MM.1S (cell line): ENCODE results near the gene SLC8B1.

Experiments used
- CTCF ChIP-seq: fragments of 300-600 bp; sonication (generic); IDR thresholded peaks from 2 replicates; pipeline ENCODE4 v1.5.1; 2016; ENCODE audit warnings: antibody characterized with exemption, low read length, mixed read lengths
- EZH2 ChIP-seq: fragments of 300-600 bp; sonication (generic); optimal IDR thresholded peaks from 2 replicates; pipeline ENCODE3; 2017; ENCODE audit warnings: low read depth, mild to moderate bottlenecking, antibody characterized with exemption, low read length, mixed read lengths
- EZH2phosphoT487 ChIP-seq: fragments of 300-600 bp; sonication (generic); IDR thresholded peaks from 2 replicates; pipeline ENCODE4 v1.6.1; 2018; ENCODE audit warnings: antibody characterized with exemption, low read length

GRCh38 chr12:113374823-113375428 lies 40.0 kb upstream of the SLC8B1 start:
- TF ChIP-seq CTCF (no peak), EZH2phosphoT487 (no peak), EZH2 (no peak)
